Measurements from ENCODE around the gene SYNPO2.

DNA sequence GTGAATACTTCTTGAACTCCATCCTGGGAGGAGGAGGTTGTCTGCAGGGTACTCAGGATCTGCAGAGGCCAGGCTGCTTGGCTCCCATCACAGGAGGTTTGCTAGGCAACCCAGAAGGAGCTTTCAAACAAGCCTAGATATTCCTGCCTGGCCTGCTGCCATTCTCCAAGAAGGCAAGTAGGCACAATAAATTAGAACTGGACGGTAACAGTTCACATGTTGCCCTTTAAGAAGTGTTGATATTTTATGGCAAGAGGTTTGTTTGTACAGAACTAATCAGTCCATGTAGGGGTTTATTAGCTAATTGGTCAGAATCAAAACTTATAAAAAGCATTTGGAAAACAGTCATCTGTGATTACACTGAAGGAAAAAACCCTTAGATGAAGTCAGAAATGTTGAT is 39.3 kb downstream of the SYNPO2 start:
- TF ChIP-seq, protein P1, sequence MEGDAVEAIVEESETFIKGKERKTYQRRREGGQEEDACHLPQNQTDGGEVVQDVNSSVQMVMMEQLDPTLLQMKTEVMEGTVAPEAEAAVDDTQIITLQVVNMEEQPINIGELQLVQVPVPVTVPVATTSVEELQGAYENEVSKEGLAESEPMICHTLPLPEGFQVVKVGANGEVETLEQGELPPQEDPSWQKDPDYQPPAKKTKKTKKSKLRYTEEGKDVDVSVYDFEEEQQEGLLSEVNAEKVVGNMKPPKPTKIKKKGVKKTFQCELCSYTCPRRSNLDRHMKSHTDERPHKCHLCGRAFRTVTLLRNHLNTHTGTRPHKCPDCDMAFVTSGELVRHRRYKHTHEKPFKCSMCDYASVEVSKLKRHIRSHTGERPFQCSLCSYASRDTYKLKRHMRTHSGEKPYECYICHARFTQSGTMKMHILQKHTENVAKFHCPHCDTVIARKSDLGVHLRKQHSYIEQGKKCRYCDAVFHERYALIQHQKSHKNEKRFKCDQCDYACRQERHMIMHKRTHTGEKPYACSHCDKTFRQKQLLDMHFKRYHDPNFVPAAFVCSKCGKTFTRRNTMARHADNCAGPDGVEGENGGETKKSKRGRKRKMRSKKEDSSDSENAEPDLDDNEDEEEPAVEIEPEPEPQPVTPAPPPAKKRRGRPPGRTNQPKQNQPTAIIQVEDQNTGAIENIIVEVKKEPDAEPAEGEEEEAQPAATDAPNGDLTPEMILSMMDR (conservative IDR thresholded peaks at IDR 0.05; ENCODE audit: low read length): no peak
- no peak for TF ChIP-seq EZH2phosphoT487 (IDR thresholded peaks at IDR 0.05; ENCODE audit: borderline replicate concordance)

Data from Loucy (cell line).